ENCODE results near the gene ELMOD1.

ELMOD1 gene

DNA sequence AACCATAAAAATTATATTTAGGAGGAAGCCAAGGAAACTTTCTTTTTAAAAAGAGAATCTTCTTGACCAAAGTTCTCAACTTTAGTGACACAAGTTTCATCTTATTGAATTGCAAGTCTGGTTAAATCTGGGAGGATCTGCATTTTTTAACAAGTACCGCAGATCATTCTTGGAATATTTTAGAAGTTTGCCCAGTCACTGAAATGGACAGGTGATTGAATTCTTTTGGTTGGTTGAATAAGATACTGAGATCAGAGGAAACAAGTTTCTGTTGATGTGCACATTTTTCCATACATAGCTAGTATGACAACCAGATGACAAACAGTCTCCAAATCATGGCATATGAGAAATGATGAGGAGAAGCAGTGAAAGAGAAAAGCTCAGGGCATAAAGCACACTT is 70.7 kb downstream of the ELMOD1 start:
- FAIRE-seq (no peak), DNase-seq (ENCODE audit: insufficient read length) (no peak)
- TF ChIP-seq POLR2AphosphoS5 (IDR thresholded peaks at IDR 0.05; ENCODE audit: low read depth, low read length) = no peak

DNA sequence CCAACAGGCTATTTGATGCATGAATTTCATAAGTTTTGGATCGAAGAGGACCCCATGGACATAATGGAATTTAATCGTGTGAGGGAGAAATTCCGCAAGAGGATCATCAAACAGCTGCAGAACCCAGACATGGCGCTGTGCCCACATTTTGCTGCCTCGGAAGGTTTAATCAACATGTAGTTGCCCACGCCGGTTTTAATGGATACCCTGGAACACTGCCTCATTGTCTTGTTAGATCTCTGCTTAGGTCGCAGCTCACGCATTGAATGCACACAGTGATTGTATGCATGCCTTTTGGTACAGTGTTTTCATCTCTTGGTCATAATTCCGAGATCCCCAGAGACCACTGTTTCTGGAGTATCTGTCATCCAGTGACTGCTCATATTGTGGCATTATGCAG is 74.1 kb downstream of the ELMOD1 start:
- TF ChIP-seq TAF1 (IDR thresholded peaks at IDR 0.05; ENCODE audit: borderline replicate concordance, low read depth, low read length) (no peak), POLR2AphosphoS5 (IDR thresholded peaks at IDR 0.05; ENCODE audit: low read depth, low read length) (no peak), POLR2A (IDR thresholded peaks at IDR 0.05; ENCODE audit: low read depth, low read length) (no peak)
- DNase-seq (ENCODE audit: insufficient read length) (no peak), FAIRE-seq (no peak)

DNA sequence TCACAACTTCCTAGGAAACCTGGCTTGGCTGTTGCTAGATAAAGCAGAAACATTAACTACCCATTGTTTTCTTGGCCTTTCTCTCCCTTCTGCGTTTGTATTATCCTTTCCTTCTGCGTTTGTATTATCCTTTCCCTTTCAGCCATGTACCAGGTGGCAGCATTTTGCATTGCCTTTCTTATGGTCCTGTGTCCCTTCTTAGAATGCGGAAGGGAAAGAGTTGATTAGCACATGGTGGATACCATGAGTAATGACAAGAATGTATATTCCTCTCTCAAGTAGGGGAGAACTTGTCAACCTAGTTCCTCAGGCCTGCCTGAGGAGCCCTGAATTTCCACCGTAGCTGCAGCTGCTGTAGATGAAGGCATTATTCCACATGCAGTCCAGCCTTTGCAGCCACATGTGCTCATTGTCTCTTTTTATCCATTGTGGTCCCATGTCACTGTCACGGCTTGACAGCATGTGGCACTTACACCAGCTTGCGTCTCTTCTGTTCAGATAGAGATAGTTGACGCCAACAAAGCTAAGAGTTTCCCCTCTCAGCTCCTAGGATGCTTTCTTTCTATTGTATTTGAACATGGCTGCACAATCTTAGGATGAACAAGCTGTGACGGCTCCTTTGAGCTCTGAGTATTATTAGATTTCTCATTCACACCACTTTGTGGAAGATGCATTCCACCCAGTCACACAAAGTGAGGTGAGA is 76.1 kb downstream of the ELMOD1 start:
- DNase-seq (ENCODE audit: insufficient read length) = no peak
- TF ChIP-seq POLR2AphosphoS5 (IDR thresholded peaks at IDR 0.05; ENCODE audit: low read depth, low read length) (no peak), TAF1 (IDR thresholded peaks at IDR 0.05; ENCODE audit: borderline replicate concordance, low read depth, low read length) (no peak), POLR2A (IDR thresholded peaks at IDR 0.05; ENCODE audit: low read depth, low read length) (no peak)
- peak; percentile 44 for FAIRE-seq

DNA sequence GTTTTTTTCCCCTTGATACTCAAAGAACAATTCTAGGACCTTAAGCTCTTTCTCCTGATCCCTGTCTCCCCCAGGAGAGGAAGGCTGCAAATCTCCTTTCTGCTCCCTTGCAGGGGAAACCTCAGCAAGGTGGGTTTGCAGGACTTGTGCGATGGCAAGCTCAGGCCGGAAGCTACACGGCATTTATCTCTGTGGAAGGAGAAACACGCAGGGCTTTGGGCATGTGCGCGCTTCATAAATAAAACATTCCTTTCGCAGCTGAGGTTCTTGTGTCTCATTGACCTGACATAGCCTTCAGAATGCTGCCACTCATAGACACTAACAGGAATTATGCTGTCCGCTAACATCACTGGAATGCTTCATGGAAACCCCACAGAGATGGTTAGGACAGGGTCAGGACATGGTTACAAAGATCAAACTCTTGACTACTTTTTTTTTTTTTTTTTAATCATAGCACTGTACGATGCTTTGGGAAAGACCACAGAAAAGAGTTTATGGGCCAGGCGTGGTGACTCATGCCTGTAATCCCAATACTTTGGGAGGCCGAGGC is 78.3 kb downstream of the ELMOD1 start:
- DNase-seq (ENCODE audit: insufficient read length) = no peak

DNA sequence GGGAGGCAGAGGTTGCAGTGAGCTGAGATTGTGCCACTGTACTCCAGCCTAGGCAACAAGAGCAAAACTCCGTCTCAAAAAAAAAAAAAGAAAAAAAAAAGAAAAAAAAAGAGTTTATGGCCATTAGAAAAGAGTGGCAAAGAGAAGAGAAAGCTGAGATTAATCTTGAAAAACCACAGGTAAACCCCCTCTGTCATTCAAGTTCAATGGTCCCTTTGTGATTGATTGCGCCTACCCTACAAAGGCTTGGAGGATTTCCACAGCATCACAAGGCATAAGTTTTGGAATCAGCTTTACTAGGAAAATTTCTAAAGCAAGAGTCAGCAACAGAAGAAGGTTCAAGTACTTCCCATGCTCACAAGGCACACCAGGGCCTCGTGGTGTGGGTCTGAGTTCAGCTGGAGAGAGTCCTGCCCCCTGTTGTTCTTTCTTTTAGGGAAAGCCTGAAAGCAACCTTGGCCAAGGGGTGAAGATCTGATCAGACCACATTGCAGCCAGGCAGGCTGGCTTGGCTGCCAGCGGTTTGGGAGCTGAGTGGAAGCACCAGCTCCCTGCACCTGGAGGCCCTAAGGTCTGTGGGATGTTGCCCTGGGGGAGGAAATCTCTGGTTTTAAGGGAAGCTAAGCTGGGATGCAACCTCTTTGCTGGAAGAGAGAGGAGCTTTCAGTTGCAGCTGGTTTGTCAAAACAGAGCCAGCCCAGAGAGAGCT is 79.1 kb downstream of the ELMOD1 start:
- no peak for TF ChIP-seq POLR2A (IDR thresholded peaks at IDR 0.05; ENCODE audit: low read depth, low read length)
- no peak for TF ChIP-seq TAF1 (IDR thresholded peaks at IDR 0.05; ENCODE audit: borderline replicate concordance, low read depth, low read length)
- TF ChIP-seq POLR2AphosphoS5 (IDR thresholded peaks at IDR 0.05; ENCODE audit: low read depth, low read length) = no peak
- DNase-seq (ENCODE audit: insufficient read length) = no peak
- FAIRE-seq = no peak

More for the DNA sequence above, 78.3 kb downstream of the ELMOD1 start:
- FAIRE-seq = no peak
- TF ChIP-seq POLR2AphosphoS5 (IDR thresholded peaks at IDR 0.05; ENCODE audit: low read depth, low read length) = no peak
- no peak for TF ChIP-seq POLR2A (IDR thresholded peaks at IDR 0.05; ENCODE audit: low read depth, low read length)
- no peak for TF ChIP-seq TAF1 (IDR thresholded peaks at IDR 0.05; ENCODE audit: borderline replicate concordance, low read depth, low read length)

DNA sequence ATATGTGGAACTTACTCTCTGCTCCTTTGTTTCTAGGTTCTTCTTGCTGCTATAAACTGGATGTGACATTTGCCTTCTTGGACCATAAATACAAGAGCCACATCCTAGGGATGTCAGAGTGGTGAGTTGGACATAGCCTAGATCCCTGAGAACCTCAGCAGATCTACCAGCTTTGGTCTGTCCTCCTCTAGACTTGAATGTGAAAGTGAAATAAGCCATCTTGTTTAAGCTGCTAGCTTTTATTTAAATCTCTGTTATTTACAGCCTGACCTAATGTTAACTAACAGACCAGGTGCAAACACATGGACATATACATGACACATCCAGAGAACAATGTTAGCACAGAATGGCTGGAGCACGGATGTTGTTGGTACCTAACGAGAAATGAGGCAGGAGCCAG is 85.0 kb downstream of the ELMOD1 start:
- FAIRE-seq (peak; percentile 70), DNase-seq (ENCODE audit: insufficient read length) (no peak)

DNA sequence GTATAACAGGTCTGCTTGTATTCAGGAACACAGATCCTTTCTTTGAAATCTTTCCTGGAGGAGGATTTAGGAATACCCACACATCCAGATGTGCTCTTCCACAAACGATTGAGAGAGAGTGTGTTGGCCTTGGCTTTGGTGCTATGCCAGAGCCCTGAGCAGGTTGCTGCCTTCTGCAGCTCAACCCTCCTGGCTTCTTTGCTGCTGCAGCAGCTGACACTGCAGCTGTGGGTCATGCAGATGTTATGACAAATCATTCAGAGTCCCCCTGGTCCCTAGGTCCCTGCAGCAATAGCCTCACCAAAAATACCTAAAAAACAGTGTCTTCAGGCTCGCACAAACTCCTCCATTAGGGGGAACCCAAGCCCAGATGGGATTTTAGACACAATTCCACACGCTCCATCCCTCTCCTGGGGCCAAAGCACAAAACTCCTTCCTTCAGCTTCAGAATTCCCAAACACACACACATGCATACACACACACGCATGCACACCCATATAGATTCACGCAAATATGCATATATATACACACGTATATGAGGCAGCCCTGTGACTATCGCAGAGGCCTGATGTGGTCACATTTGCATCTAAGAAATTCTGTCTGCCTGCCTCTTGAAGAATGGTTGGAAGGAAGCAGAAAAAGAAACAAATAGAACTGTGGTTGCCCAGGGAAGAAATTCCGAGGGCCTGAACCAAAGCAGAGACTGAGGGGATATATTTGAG is 85.5 kb downstream of the ELMOD1 start:
- TF ChIP-seq POLR2AphosphoS5 (IDR thresholded peaks at IDR 0.05; ENCODE audit: low read depth, low read length) (no peak), POLR2A (IDR thresholded peaks at IDR 0.05; ENCODE audit: low read depth, low read length) (no peak), TAF1 (IDR thresholded peaks at IDR 0.05; ENCODE audit: borderline replicate concordance, low read depth, low read length) (no peak)
- DNase-seq (ENCODE audit: insufficient read length) (no peak), FAIRE-seq (peak; percentile 48)

More for the DNA sequence above, 85.0 kb downstream of the ELMOD1 start:
- no peak for TF ChIP-seq TAF1 (IDR thresholded peaks at IDR 0.05; ENCODE audit: borderline replicate concordance, low read depth, low read length)
- no peak for TF ChIP-seq POLR2A (IDR thresholded peaks at IDR 0.05; ENCODE audit: low read depth, low read length)
- TF ChIP-seq POLR2AphosphoS5 (IDR thresholded peaks at IDR 0.05; ENCODE audit: low read depth, low read length) = no peak

DNA sequence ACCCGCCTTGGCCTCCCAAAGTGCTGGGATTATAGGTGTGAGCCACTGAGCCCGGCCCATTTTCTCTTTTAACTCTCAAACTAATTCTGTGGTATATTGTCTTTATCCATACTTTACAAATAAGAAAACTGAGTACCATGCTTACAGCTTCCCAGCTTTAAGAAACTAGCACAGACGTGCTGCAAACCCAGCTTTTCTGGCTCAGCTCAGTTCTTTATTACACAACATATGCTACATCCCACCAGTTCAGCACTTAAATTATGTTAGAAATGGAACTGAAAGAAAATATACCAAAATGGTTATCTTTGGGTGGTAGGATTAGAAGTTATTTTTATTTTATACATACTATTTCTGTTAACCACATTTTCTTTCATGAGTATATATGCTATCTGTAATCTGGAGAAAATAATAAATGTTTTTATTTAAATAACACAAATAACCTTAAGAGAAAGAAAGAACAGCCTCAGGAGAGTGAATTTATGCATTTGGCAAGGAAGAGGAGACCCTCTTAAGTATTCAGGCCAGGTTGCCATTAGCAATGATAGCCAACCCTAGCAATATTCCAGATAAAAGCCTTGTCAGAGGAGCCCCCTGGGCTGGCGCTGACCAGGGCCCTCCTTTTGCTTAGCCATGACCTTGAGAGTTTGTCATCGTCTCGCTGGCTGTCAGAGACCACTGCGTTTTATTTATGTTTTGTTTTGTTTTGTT is 87.1 kb downstream of the ELMOD1 start:
- no peak for TF ChIP-seq POLR2AphosphoS5 (IDR thresholded peaks at IDR 0.05; ENCODE audit: low read depth, low read length)
- TF ChIP-seq POLR2A (IDR thresholded peaks at IDR 0.05; ENCODE audit: low read depth, low read length) = no peak
- TF ChIP-seq TAF1 (IDR thresholded peaks at IDR 0.05; ENCODE audit: borderline replicate concordance, low read depth, low read length) = no peak
- no peak for FAIRE-seq
- no peak for DNase-seq (ENCODE audit: insufficient read length)

DNA sequence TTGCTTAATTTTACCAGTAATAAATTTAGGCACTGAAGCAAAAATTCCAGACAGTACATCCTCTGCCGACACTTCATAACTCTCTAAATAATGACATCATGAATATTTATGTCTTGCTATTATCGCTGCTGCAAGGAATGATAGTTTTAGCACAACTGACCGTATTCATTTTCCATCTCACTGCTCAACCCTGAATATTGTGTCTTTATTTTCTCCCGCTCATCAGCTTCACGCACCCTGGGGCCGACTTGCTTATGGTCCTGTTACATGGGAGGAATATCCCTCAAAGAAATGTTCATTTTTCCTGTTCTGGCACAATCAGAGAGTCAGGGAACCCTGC is 87.7 kb downstream of the ELMOD1 start:
- TF ChIP-seq POLR2AphosphoS5 (IDR thresholded peaks at IDR 0.05; ENCODE audit: low read depth, low read length) = no peak
- TF ChIP-seq TAF1 (IDR thresholded peaks at IDR 0.05; ENCODE audit: borderline replicate concordance, low read depth, low read length) = no peak
- no peak for TF ChIP-seq POLR2A (IDR thresholded peaks at IDR 0.05; ENCODE audit: low read depth, low read length)
- DNase-seq (ENCODE audit: insufficient read length) (no peak), FAIRE-seq (no peak)

DNA sequence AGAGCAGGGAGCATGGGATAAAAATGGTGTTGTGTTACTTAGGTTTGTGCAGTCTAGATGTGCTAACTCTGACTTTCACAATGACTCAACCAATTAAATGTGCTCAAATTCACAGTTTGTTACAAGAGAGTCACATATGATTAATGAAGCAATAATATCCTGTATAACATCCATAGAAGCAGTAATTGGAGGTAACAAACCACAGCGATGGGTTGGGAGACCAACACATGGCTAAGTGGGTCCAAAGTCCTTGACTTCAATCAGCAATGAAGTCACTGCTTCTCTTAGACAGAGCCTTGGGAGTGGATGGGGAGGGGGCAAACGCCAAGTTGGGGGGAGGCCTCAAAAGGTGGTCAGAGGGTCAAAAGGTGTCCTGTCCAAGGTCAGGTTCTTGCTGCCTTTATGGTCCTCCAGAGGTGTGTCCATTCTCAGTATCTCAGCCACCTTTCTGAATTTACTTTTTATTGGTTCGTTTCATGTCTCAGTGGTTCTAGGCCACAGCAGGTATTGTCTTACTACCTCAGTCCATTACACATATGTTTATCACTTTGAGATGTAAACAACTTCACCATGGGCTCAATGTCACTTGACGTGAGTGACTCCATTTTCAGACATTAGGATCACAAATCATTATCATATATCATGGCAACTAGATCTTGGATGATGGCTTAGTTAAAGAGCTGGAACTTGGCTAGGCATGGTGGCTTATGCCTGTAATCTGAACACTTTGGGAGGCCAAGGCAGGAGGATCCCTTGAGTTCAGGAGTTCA is 88.5 kb downstream of the ELMOD1 start:
- FAIRE-seq = peak; percentile 89
- TF ChIP-seq TAF1 (IDR thresholded peaks at IDR 0.05; ENCODE audit: borderline replicate concordance, low read depth, low read length) = no peak

DNA sequence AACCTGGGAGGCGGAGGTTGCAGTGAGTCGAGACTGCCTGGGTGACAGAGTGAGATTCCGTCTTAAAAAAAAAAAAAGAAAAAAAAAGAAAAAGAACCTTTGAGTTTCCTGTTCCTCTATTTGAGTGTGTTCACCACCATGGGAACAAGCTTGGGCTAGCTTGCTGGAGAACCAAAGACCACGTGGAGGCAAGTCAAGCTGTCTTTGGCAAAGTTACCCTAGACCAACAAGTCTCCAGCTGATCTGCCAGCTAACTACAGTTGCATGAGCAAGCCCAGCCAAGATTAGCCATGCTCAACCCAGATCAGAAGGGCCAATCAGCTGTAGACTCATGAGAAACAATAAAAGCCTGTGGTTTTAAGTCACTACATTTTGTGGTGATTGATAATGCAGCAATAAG is 91.2 kb downstream of the ELMOD1 start:
- TF ChIP-seq TAF1 (IDR thresholded peaks at IDR 0.05; ENCODE audit: borderline replicate concordance, low read depth, low read length) (no peak), POLR2A (IDR thresholded peaks at IDR 0.05; ENCODE audit: low read depth, low read length) (no peak), POLR2AphosphoS5 (IDR thresholded peaks at IDR 0.05; ENCODE audit: low read depth, low read length) (no peak)
- DNase-seq (ENCODE audit: insufficient read length) (no peak), FAIRE-seq (peak; percentile 36)

More for the DNA sequence above, 88.5 kb downstream of the ELMOD1 start:
- no peak for DNase-seq (ENCODE audit: insufficient read length)
